GM12878 (cell line): ENCODE measurements around the gene BACE2. TPM values are rescaled to one million over a fixed set of nuclear protein-coding genes. Genes with fewer than 3 reads are reported as not detected.

Experiments
- ATAC-seq: fragments of 200-7000 bp; cut with Tn5 transposase; 3 replicates; pipeline ENCODE4 v1.9.1; 2020; ENCODE audit warnings: mild to moderate bottlenecking, moderate library complexity
- BruUV-seq: library from RNA; stranded (reverse); fragments of 400-500 nt; replicated peaks from 2 replicates; lab custom pipeline; 2021; lab: Mats Ljungman, UMichigan
- CTCF ChIA-PET: fragments of 300-600 bp; sonication (Branson Sonifier 250); formaldehyde crosslinking; extraction: SDS; loops from one replicate; lab custom pipeline; 2021; ENCODE audit warnings: inconsistent platforms; lab: Yijun Ruan, JAX
- POLR2A ChIA-PET: fragments of 350-600 bp; formaldehyde crosslinking; extraction: SDS; loops from one replicate; lab custom pipeline; 2021; ENCODE audit warnings: inconsistent platforms; lab: Charles Lee
- RAD21 ChIA-PET: fragments of 300-600 bp; sonication (Branson Sonifier 250); formaldehyde crosslinking; loops from one replicate; lab custom pipeline; 2023; ENCODE audit warnings: antibody characterized with exemption; ENCODE audit not compliant: unreplicated experiment; lab: Charles Lee
- SMC1A ChIA-PET: fragments of 300-600 bp; sonication (Branson Sonifier 250); formaldehyde crosslinking; loops from one replicate; lab custom pipeline; 2023; ENCODE audit not compliant: unreplicated experiment, uncharacterized antibody; lab: Charles Lee
- DNase-seq: peaks from one replicate; pipeline ENCODE4 v3.0.0-alpha.2; 2011; ENCODE audit warnings: low read depth, low spot score
- FAIRE-seq: peaks from 3 replicates; lab custom pipeline; 2011; peaks lifted over from hg19 to GRCh38; lab: Jason Lieb, UNC
- H2AFZ ChIP-seq: 2 replicates; pipeline ENCODE4 v1.6.0; 2011; ENCODE audit warnings: low read depth, low read length, control low read depth; ENCODE audit not compliant: control insufficient read depth
- H3K27ac ChIP-seq: 2 replicates; pipeline ENCODE4 v1.5.1; 2011; ENCODE audit warnings: control low read depth; ENCODE audit not compliant: control insufficient read depth, insufficient read depth
- H3K27me3 ChIP-seq, 2 experiments: replicated peaks in 1 of 2; 2 replicates each; pipeline versions ENCODE4 v1.6.0 to v1.6.1; 2011; ENCODE audit warnings: low read length in 1 of 2; ENCODE audit not compliant: control insufficient read depth in 2 of 2, insufficient read depth in 2 of 2
- H3K36me3 ChIP-seq, 2 experiments: 2 replicates each; pipeline ENCODE4 v1.5.1; 2011; ENCODE audit warnings: low read length in 1 of 2; ENCODE audit not compliant: control insufficient read depth in 2 of 2, insufficient read depth in 2 of 2
- H3K4me1 ChIP-seq: 2 replicates; pipeline ENCODE4 v1.6.1; 2011; ENCODE audit warnings: mild to moderate bottlenecking, low read length, moderate library complexity, mixed read lengths; ENCODE audit not compliant: control insufficient read depth, insufficient read depth
- H3K4me2 ChIP-seq: 2 replicates; pipeline ENCODE4 v1.6.0; 2011; ENCODE audit warnings: control low read depth; ENCODE audit not compliant: control insufficient read depth, insufficient read depth
- H3K4me3 ChIP-seq: fragments of 200-600 bp; sonication (generic); 2 replicates; pipeline ENCODE4 v1.5.1; 2016
- H3K79me2 ChIP-seq: 2 replicates; pipeline ENCODE4 v1.6.0; 2011; ENCODE audit warnings: low read length; ENCODE audit not compliant: control insufficient read depth, insufficient read depth
- H3K9ac ChIP-seq: 2 replicates; pipeline ENCODE4 v1.8.0; 2011; ENCODE audit warnings: low read length, control low read depth, mixed read lengths; ENCODE audit not compliant: control insufficient read depth, insufficient read depth
- H3K9me3 ChIP-seq: replicated peaks from 3 replicates; pipeline ENCODE4 v1.5.1; 2011; ENCODE audit warnings: mild to moderate bottlenecking, low read length; ENCODE audit not compliant: control insufficient read depth, insufficient read depth
- H4K20me1 ChIP-seq: 2 replicates; pipeline ENCODE4 v1.6.0; 2011; ENCODE audit not compliant: control insufficient read depth, insufficient read depth
- CHD1 ChIP-seq: IDR thresholded peaks from 2 replicates; pipeline ENCODE4 v1.6.1; 2012; ENCODE audit warnings: low read depth, low read length, improper control_type of control experiment
- CHD2 ChIP-seq: IDR thresholded peaks from 2 replicates; pipeline ENCODE4 v1.6.1; 2011; ENCODE audit warnings: low read depth, low read length, improper control_type of control experiment, borderline replicate concordance
- HSF1 ChIP-seq: fragments of 150-350 bp; IDR thresholded peaks from 2 replicates; pipeline ENCODE4 v1.6.1; 2014; ENCODE audit warnings: mild to moderate bottlenecking, low read depth, low read length
- IKZF1 ChIP-seq: fragments of 450-650 bp; conservative IDR thresholded peaks from 2 replicates; pipeline ENCODE4 v1.6.1; 2017; ENCODE audit warnings: antibody characterized with exemption, mild to moderate bottlenecking
- JUNB ChIP-seq: IDR thresholded peaks from 2 replicates; pipeline ENCODE4 v1.6.1; 2016; ENCODE audit warnings: antibody characterized with exemption, mild to moderate bottlenecking
- KAT2A ChIP-seq: conservative IDR thresholded peaks from 2 replicates; pipeline ENCODE4 v1.6.1; 2011; ENCODE audit warnings: low read depth, low read length; ENCODE audit not compliant: control insufficient read depth
- NR2C1 ChIP-seq: fragments of 450-650 bp; IDR thresholded peaks from 2 replicates; pipeline ENCODE4 v1.6.1; 2017; ENCODE audit warnings: antibody characterized with exemption, mild to moderate bottlenecking, moderate library complexity
- NR2F1 ChIP-seq: fragments of 450-650 bp; conservative IDR thresholded peaks from 2 replicates; pipeline ENCODE4 v1.6.1; 2017; ENCODE audit warnings: mild to moderate bottlenecking
- PBX3 ChIP-seq: IDR thresholded peaks from 2 replicates; pipeline ENCODE4 v1.6.1; 2011; ENCODE audit warnings: mild to moderate bottlenecking, low read depth, low read length, moderate library complexity; ENCODE audit not compliant: insufficient replicate concordance
- RAD21 ChIP-seq: IDR thresholded peaks from 2 replicates; pipeline ENCODE4 v1.6.1; 2011; ENCODE audit warnings: mild to moderate bottlenecking, low read depth, low read length, moderate library complexity; ENCODE audit not compliant: insufficient read depth
- RFX5 ChIP-seq: IDR thresholded peaks from 2 replicates; pipeline ENCODE4 v1.6.1; 2011; ENCODE audit warnings: low read depth, low read length, improper control_type of control experiment
- TCF7 ChIP-seq: IDR thresholded peaks from 2 replicates; pipeline ENCODE4 v1.6.1; 2014; ENCODE audit warnings: antibody characterized with exemption, borderline replicate concordance
- ZBED1 ChIP-seq: IDR thresholded peaks from 2 replicates; pipeline ENCODE4 v1.6.1; 2016; ENCODE audit warnings: borderline replicate concordance
- ZNF622 ChIP-seq: fragments of 450-650 bp; IDR thresholded peaks from 2 replicates; pipeline ENCODE4 v1.6.1; 2017; ENCODE audit warnings: mild to moderate bottlenecking, inconsistent platforms
- ZNF687 ChIP-seq: fragments of 450-650 bp; IDR thresholded peaks from 2 replicates; pipeline ENCODE4 v1.6.1; 2017; ENCODE audit warnings: mild to moderate bottlenecking, moderate library complexity
- WGBS: methylation state at CpG from one replicate; pipeline ENCODE4 v1.1.6; 2016; ENCODE audit warnings: low lambda C conversion rate; ENCODE audit not compliant: insufficient replicate concordance, insufficient coverage; ENCODE audit errors: missing lambda C conversion rate; 5-methylcytosine and 5-hydroxymethylcytosine counted together
- in situ Hi-C: fragments of 300-500 bp; cut with MboI; formaldehyde crosslinking; loops from 9 replicates; pipeline ENCODE4 v1.14.3; 2018; ENCODE audit warnings: mixed read lengths
- intact Hi-C: fragments of 100-400 bp; cut with micrococcal nuclease; formaldehyde crosslinking; loops from one replicate; pipeline ENCODE4 v1.14.2; 2022; ENCODE audit not compliant: unreplicated experiment
- polyA plus RNA-seq, 11 experiments: library from polyadenylated mRNA; depleted of rRNA in 4 of 11; unstranded in 6 of 11; stranded (reverse) in 5 of 11; fragments of >200 nt; fragmentation: Nextera tagmentation in 4 of 11; fragmentation: Illumina TruSeq in 1 of 11; extraction: Ambion mirVana in 4 of 11; extraction: Trizol in 1 of 11; gene quantifications; 1 replicate in 1 of 11; 2 replicates in 10 of 11; pipeline versions ENCODE4 v1.2.1 to v1.2.3, GENCODE V29; 2011 to 2016; ENCODE audit warnings: inconsistent platforms in 2 of 11, missing spikeins in 2 of 11, low read depth in 1 of 11
- total RNA-seq, 4 experiments: library from RNA; depleted of rRNA in 3 of 4; stranded (reverse); fragments of >200 nt in 3 of 4; fragmentation: Illumina TruSeq in 1 of 4; extraction: Trizol in 1 of 4; gene quantifications; 2 replicates each; pipeline versions ENCODE4 v1.2.1 to v1.2.3, GENCODE V29; 2013 to 2021

Gene BACE2
- total and polyA plus RNA-seq, 10 of the 15 experiments (the other 5 are each of a cell fraction or from before 2014, with no cell fraction given), result 0.04 to 0.69 (median 0.18) TPM; not detected in 5

GRCh38 chr21:41137889-41138288 lies 30.1 kb upstream of the BACE2 start:
- SMC1A ChIA-PET, result no interaction called here
- BruUV-seq, result no TSS peak
- no peak for TF ChIP-seq CHD2
- no peak for TF ChIP-seq PBX3
- TF ChIP-seq ZNF622, result no peak
- TF ChIP-seq NR2F1, result no peak
- TF ChIP-seq ZBED1, result no peak
- TF ChIP-seq IKZF1, result no peak
- no peak for TF ChIP-seq NR2C1
- TF ChIP-seq JUNB, result no peak
- no peak for TF ChIP-seq RFX5
- no peak for TF ChIP-seq CHD1
- TF ChIP-seq KAT2A, result no peak
- no peak for TF ChIP-seq ZNF687
- TF ChIP-seq HSF1, result no peak
- no peak for TF ChIP-seq TCF7
- TF ChIP-seq RAD21, result no peak
- TF ChIP-seq, all 136 proteins: peak for 0
- no peaks in the 10 kb centered on the region for H3K79me2 ChIP-seq
- no peaks in the 10 kb centered on the region for H3K27me3 ChIP-seq
- H3K4me1 ChIP-seq, result no peaks in the 10 kb centered on the region
- H3K9me3 ChIP-seq, result no peaks in the 10 kb centered on the region
- 27% methylated on average over 6 of the region's 6 CpGs for WGBS
- no peak overlapping the region for H3K4me3 ChIP-seq
- no peak overlapping the region for H3K27ac ChIP-seq
- no peak overlapping the region for H3K4me2 ChIP-seq
- H3K36me3 ChIP-seq, result no peaks in the 10 kb centered on the region
- intact Hi-C loops (no loop called here), in situ Hi-C loops (loop anchor here (10.0 kb wide), 1 partner anchor 1613 kb away; no protein-coding TSS in a partner anchor)
- ATAC-seq (no peak), FAIRE-seq (no peak), DNase-seq (no peak)
- H3K9ac ChIP-seq, result no peak overlapping the region
- ChIA-PET CTCF (no interaction called here), RAD21 (no interaction called here), POLR2A (no interaction called here)
- H2AFZ ChIP-seq, result no peak overlapping the region
- no peaks in the 10 kb centered on the region for H4K20me1 ChIP-seq
